ENCODE measurements around the gene TTLL5. TPM values are rescaled to one million over a fixed set of nuclear protein-coding genes. Genes with fewer than 3 reads are reported as not detected.

Gene TTLL5
- total and polyA plus RNA-seq, 9 of the 15 experiments (the other 6 are each of a cell fraction or from before 2014, with no cell fraction given), result 4.1 to 18.9 (median 12.6) TPM

GRCh38 chr14:75880512-75880911 lies 219.5 kb downstream of the TTLL5 start:
- H3K27me3 ChIP-seq (ENCODE audit: control insufficient read depth in 2 of 2, insufficient read depth in 2 of 2, low read length in 2 of 2), result no peaks in the 10 kb centered on the region
- peaks cover 2% of the 10 kb centered on the region; the same call in 1 of the 3 replicates for H3K36me3 ChIP-seq (ENCODE audit: control insufficient read depth, insufficient read depth, low read length)
- FAIRE-seq (no peak), DNase-seq (ENCODE audit: extremely low read depth in 1 of 4, low spot score in 3 of 4) (peak in 1 of 4 experiments; percentile 8), ATAC-seq (0 out of 3 replicates have a peak, but pooled peaks have one; percentile 54)
- 40% methylated on average over 1 of the region's 1 CpG for WGBS (ENCODE audit: insufficient coverage, low coverage, missing lambda C conversion rate)
- in situ Hi-C loops (cut with MboI), result no loop called here
- H3K9ac ChIP-seq (ENCODE audit: insufficient read depth in 1 of 2, low read depth in 2 of 2, low read length in 2 of 2), result no peak overlapping the region
- H4K20me1 ChIP-seq (replicated peaks; ENCODE audit: control insufficient read depth, insufficient read depth, low read length), result no peaks in the 10 kb centered on the region
- no peak overlapping the region for H3K4me2 ChIP-seq (ENCODE audit: insufficient read depth, low read length)
- no peaks in the 10 kb centered on the region for H3K79me2 ChIP-seq (ENCODE audit: control insufficient read depth, insufficient read depth, low read length)
- H3K9me3 ChIP-seq (replicated peaks; ENCODE audit: control insufficient read depth, insufficient read depth, low read depth, low read length), result no peaks in the 10 kb centered on the region
- ChIA-PET POLR2A (interaction anchor here (1.3 kb wide), 1 partner anchor 8 kb away, joined by 4 read pairs; no protein-coding TSS in a partner anchor), CTCF (ENCODE audit: low intra/inter-chr PET ratio) (no interaction called here)
- BruUV-seq (replicated peaks), result no TSS peak
- intact Hi-C loops (cut with micrococcal nuclease), result no loop called here
- no peak overlapping the region for H3K4me3 ChIP-seq
- H2AFZ ChIP-seq (ENCODE audit: low read depth, low read length), result no peak overlapping the region
- no peaks in the 10 kb centered on the region for H3K4me1 ChIP-seq (replicated peaks in 1 of 2; ENCODE audit: control insufficient read depth in 2 of 2, insufficient read depth in 2 of 2, low read length in 2 of 2)
- peak; percentile 15 for TF ChIP-seq CTCFL (IDR thresholded peaks at IDR 0.05; ENCODE audit: borderline replicate concordance, insufficient read depth, low read depth, low read length, poor library complexity, severe bottlenecking)
- TF ChIP-seq ARNT (IDR thresholded peaks at IDR 0.05), result no peak
- no peak for TF ChIP-seq CEBPZ (IDR thresholded peaks at IDR 0.05; ENCODE audit: borderline replicate concordance, low read depth, low read length)
- no peak for TF ChIP-seq ZBTB8A (IDR thresholded peaks at IDR 0.05; ENCODE audit: partially characterized antibody)
- TF ChIP-seq, protein P1, sequence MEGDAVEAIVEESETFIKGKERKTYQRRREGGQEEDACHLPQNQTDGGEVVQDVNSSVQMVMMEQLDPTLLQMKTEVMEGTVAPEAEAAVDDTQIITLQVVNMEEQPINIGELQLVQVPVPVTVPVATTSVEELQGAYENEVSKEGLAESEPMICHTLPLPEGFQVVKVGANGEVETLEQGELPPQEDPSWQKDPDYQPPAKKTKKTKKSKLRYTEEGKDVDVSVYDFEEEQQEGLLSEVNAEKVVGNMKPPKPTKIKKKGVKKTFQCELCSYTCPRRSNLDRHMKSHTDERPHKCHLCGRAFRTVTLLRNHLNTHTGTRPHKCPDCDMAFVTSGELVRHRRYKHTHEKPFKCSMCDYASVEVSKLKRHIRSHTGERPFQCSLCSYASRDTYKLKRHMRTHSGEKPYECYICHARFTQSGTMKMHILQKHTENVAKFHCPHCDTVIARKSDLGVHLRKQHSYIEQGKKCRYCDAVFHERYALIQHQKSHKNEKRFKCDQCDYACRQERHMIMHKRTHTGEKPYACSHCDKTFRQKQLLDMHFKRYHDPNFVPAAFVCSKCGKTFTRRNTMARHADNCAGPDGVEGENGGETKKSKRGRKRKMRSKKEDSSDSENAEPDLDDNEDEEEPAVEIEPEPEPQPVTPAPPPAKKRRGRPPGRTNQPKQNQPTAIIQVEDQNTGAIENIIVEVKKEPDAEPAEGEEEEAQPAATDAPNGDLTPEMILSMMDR (IDR thresholded peaks at IDR 0.05 in 2 of 3, conservative IDR thresholded peaks at IDR 0.05 in 1 of 3; ENCODE audit: insufficient read depth in 2 of 3, low read depth in 1 of 3, low read length in 3 of 3), result peak; percentile 26 to 36 (median 36); a peak in 4 of 6 replicates
- no peak overlapping the region for H3K27ac ChIP-seq (ENCODE audit: extremely low read depth, low read depth, low read length)
- no peaks in the 10 kb centered on the region for H3K9me1 ChIP-seq (ENCODE audit: control insufficient read depth, insufficient read depth, low read length)
